GM13977 (cell line): ENCODE data around the gene KCNA2.

Experiments used
- DNase-seq: peaks from one replicate; pipeline ENCODE4 v3.0.0; 2012; ENCODE audit warnings: low spot score
- in situ Hi-C: fragments of 300-500 bp; cut with MboI; formaldehyde crosslinking; loops from one replicate; pipeline ENCODE4 v1.12.0; 2022; ENCODE audit warnings: low sequenced_read_pairs, low pct_unique_long_range_greater_than_20kb, mixed read lengths, inconsistent platforms; ENCODE audit not compliant: unreplicated experiment
- TF ChIP-seq, protein P1 (sequence below): IDR thresholded peaks from 2 replicates; pipeline ENCODE4 v1.5.1; 2012; ENCODE audit warnings: mild to moderate bottlenecking, control low read depth; ENCODE audit not compliant: insufficient read depth; ENCODE audit errors: extremely low read depth, missing control alignments

The KCNA2 gene

GRCh38 chr1:110595353-110595710 lies 10.8 kb downstream of the KCNA2 start:
- in situ Hi-C loops, result no loop called here
- no peak for DNase-seq
- TF ChIP-seq, protein P1, sequence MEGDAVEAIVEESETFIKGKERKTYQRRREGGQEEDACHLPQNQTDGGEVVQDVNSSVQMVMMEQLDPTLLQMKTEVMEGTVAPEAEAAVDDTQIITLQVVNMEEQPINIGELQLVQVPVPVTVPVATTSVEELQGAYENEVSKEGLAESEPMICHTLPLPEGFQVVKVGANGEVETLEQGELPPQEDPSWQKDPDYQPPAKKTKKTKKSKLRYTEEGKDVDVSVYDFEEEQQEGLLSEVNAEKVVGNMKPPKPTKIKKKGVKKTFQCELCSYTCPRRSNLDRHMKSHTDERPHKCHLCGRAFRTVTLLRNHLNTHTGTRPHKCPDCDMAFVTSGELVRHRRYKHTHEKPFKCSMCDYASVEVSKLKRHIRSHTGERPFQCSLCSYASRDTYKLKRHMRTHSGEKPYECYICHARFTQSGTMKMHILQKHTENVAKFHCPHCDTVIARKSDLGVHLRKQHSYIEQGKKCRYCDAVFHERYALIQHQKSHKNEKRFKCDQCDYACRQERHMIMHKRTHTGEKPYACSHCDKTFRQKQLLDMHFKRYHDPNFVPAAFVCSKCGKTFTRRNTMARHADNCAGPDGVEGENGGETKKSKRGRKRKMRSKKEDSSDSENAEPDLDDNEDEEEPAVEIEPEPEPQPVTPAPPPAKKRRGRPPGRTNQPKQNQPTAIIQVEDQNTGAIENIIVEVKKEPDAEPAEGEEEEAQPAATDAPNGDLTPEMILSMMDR, result no peak

GRCh38 chr1:110594456-110595352 lies 11.5 kb downstream of the KCNA2 start:
- DNase-seq, result no peak
- in situ Hi-C loops, result no loop called here
- TF ChIP-seq, protein P1, result no peak

DNA sequence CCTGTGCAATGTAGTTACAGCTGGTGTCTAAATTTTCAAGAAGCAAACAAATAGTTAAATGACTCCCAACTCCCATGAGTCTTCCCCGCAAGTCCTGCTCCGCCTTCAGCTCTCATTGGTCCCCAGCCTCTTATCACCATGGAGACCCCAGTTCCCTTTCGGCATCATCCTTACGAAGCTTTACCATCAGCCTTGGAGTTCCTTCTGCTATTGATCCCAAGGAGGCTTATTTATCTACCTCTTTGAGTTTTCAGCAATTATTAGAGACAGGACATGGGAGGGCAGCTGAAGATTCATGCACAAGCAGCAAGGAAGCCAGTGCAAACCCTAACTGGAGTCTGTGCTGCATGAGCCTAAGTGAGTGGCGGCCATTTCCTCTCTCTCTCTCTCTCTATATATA lies 12.3 kb downstream of the KCNA2 start:
- TF ChIP-seq, protein P1, result no peak
- in situ Hi-C loops, result no loop called here
- no peak for DNase-seq

GRCh38 chr1:110591956-110592355 lies 14.2 kb downstream of the KCNA2 start:
- in situ Hi-C loops, result no loop called here
- TF ChIP-seq, protein P1, result no peak
- DNase-seq, result no peak

- in situ Hi-C loops, result no loop called here
- no peak for DNase-seq
- TF ChIP-seq, protein P1, result no peak
Measured at GRCh38 chr1:110588991-110589390, 17.2 kb downstream of the KCNA2 start.

DNA sequence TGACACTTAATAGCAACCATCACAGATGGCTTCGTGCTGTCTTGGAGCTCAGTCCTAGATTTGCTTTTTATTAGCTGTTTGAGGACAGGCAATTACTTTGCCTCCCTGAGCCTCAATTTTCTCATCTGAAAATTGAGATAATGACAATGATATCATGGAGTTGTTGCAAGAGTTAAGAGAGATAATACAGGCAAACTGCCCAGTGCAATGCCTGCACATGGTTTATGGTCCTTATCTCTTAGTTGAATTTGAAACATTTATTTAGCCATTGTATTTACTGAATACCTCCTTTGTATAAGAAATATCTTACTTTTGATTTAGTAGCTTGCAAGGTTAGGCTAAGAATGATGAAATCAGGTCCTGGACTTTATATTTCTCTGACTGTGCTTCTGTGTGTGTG lies 17.7 kb downstream of the KCNA2 start:
- in situ Hi-C loops, result no loop called here
- DNase-seq, result no peak
- TF ChIP-seq, protein P1, result no peak
